Left cardiac atrium (tissue), 4 donors: ENCODE measurements around the gene CLDN9. TPM values are rescaled to one million over a fixed set of nuclear protein-coding genes. Genes with fewer than 3 reads are reported as not detected.
A peak's percentile ranks its signal among the peaks of the same experiment; 100 is the strongest.

Source experiments
- ATAC-seq, 2 donors: fragments of 200-7000 bp; cut with Tn5 transposase; one replicate each; pipeline ENCODE4 v1.9.1; 2020; ENCODE audit warnings: mild to moderate bottlenecking in 2 of 2, moderate library complexity in 2 of 2
- DNase-seq: peaks from one replicate; pipeline ENCODE4 v3.0.0-alpha.2; 2020
- intact Hi-C, 2 donors: fragments of 100-400 bp; cut with DNase I; formaldehyde crosslinking; loops; one replicate each; pipeline versions ENCODE4 v1.14.1 to v1.15.1; 2022 to 2023
- long read RNA-seq: library from polyadenylated mRNA; unstranded; transcript quantifications from one replicate; pipeline ENCODE4 v2.0.0, GENCODE V29; 2021
- total RNA-seq, 2 donors: library from RNA; stranded (reverse); fragmentation: NEBNext Ultra II Directional; extraction: Animal tissue kit (Norgen Biotek cat#: 25700); gene quantifications; one replicate each; pipeline ENCODE4 v1.2.1, GENCODE V29; 2021
- donor health status: DM: no; HTN: yes; CAD: no.
- donor health status: DM: no; HTN: yes; CAD: no; lungs with severe emphysema.
- donor health status: DM: yes; HTN: yes; CAD: no.
- donor health status: Dilated cardiomyopathy.

The CLDN9 gene, protein sequence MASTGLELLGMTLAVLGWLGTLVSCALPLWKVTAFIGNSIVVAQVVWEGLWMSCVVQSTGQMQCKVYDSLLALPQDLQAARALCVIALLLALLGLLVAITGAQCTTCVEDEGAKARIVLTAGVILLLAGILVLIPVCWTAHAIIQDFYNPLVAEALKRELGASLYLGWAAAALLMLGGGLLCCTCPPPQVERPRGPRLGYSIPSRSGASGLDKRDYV
- total RNA-seq = under 1 TPM; 0.24 TPM
- long read RNA-seq = 0 reads

DNA sequence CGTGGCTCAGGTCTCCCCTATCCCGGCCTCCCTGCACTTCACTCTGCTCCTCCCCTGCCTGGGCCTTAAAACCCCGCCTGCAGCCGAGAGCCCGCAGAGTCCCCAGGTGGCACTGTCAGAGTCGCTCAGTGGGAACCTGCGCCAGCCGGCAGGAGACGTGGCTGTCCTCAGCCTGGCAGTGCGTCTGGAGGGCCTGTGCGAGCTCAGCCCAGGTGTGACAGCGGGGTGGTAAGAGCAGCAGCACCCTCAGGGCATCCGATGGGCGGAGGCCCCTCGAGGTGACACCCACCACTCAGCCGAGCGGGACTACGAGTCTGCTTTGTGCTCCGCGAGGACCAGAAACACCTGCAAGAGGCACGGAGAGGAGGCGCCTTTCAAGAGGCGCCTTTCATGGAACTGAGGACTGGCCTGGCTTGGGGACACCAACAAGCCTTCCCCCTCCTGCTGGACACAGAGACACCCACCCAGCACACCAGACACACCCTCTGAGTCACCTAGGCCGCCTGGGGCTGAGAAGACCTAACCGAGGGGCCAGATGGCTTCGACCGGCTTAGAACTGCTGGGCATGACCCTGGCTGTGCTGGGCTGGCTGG is at the start of gene CLDN9:
Gene CLDN9 (plus strand): TSS at position 96 of the 593 bp plus-strand sequence. CDS start 440 bp downstream, at position 536.
- ATAC-seq = no peak
- DNase-seq = no peak
- intact Hi-C loops = no loop called here

- DNase-seq = no peak
- no peak for ATAC-seq
- intact Hi-C loops = no loop called here
These were observed 49.5 kb upstream of the CLDN9 start for GRCh38 chr16:2963074-2963722.

- intact Hi-C loops = no loop called here
- DNase-seq (no peak), ATAC-seq (peak in 1 of 2 donors; percentile 10)
These were observed 48.8 kb upstream of the CLDN9 start, which contains the start of gene KREMEN2 for GRCh38 chr16:2963723-2964474. TSS of gene KREMEN2 (plus strand) at chr16:2964275. CDS start at chr16:2964521, 246 bp downstream.

DNA sequence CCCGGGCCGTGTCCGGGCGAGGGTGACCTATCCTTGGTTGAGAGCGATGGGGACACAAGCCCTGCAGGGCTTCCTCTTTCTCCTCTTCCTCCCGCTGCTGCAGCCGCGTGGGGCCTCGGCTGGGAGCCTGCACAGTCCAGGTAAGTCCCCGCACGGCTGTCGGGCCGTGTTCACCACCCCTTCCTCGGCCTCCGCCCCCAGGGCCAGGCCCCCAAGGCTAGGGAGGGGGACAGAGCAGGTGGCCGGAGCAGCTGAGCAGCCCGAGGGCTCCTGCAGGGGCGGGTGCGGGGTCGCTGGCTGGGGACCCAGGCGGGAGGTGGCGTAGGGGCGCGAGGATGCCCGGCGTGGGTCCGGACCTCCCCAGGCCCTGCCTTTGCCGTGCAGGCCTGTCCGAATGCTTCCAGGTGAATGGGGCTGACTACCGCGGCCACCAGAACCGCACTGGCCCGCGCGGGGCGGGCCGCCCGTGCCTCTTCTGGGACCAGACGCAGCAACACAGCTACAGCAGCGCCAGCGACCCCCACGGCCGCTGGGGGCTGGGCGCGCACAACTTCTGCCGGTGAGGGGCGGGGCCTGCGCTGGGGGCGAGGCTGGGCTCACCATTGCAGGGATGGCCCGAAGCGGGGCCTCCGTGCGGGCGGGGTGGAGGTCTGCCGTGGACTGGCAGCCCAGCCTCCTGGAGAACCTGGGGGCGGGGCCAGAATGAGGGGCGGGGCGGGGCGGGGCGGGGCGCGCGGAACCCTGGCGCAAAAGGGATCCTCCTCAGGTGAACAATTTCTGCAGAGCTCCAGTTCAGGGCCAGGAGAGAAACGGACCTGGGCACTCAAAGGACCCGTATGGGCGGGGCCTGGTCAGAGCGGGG is 48.0 kb upstream of the CLDN9 start:
- intact Hi-C loops = no loop called here
- ATAC-seq (peak in 1 of 2 donors; percentile 6), DNase-seq (no peak)

DNA sequence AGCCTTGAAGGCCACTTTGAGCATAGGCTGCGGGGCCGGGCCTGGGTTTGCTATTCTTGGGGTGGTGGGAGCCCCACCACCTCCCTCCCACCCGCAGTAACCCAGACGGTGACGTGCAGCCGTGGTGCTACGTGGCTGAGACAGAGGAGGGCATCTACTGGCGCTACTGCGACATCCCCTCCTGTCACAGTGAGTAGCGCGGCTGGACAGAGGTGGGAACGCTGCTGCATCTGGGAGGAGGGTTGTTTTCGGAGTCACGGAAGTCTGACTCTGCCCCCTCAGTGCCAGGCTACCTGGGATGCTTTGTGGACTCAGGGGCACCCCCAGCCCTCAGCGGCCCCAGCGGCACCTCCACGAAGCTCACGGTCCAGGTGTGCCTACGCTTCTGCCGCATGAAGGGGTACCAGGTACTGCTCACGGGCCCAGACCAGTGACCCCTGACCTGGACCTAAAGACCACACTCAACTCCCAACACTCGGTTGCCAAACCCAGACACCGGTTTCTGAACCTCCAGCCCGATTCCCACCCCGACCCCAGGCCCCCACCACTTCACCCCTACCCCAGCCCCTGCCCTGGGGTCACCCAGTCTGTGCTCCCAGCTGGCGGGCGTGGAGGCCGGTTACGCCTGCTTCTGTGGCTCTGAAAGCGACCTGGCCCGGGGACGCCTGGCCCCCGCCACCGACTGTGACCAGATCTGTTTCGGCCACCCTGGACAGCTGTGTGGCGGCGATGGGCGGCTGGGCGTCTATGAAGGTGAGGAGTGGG is 46.5 kb upstream of the CLDN9 start:
- ATAC-seq = no peak
- DNase-seq = no peak
- intact Hi-C loops = no loop called here

DNA sequence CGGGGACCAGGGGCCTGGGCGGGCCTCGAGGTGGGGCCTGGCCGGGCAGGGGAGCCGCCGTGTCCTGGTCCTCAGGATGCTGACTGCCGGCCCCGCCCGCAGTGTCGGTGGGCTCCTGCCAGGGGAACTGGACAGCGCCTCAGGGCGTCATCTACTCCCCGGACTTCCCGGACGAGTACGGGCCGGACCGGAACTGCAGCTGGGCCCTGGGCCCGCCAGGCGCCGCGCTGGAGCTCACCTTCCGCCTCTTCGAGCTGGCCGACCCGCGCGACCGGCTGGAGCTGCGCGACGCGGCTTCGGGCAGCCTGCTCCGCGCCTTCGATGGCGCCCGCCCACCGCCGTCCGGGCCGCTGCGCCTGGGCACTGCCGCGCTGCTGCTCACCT is 45.9 kb upstream of the CLDN9 start:
- no peak for DNase-seq
- intact Hi-C loops = no loop called here
- no peak for ATAC-seq

- DNase-seq (no peak), ATAC-seq (no peak)
- intact Hi-C loops = no loop called here
These were observed 45.5 kb upstream of the CLDN9 start for GRCh38 chr16:2967211-2967631.

DNA sequence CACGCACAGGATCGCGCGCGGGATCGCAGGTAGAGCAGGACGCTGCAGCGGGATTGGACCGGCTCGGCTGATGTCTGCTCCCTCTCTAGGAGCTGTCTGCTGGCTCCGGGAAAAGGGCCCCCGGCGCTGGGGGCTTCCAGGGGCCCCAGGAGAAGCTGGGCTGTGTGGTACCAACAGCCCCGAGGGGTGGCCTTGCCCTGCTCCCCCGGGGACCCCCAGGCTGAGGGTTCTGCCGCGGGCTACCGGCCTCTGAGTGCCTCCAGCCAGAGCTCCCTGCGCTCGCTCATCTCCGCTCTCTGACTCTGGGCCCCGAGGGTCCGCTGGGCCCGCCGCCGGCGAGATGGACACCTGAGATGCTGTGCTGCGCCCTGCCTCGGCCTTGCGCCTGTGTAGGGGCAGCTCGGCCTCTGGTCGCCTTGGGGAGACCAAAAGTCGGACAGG is 45.0 kb upstream of the CLDN9 start:
- intact Hi-C loops = no loop called here
- no peak for ATAC-seq
- no peak for DNase-seq

GRCh38 chr16:2968368-2968737 is 44.4 kb upstream of the CLDN9 start:
- intact Hi-C loops = no loop called here
- ATAC-seq (no peak), DNase-seq (no peak)

DNA sequence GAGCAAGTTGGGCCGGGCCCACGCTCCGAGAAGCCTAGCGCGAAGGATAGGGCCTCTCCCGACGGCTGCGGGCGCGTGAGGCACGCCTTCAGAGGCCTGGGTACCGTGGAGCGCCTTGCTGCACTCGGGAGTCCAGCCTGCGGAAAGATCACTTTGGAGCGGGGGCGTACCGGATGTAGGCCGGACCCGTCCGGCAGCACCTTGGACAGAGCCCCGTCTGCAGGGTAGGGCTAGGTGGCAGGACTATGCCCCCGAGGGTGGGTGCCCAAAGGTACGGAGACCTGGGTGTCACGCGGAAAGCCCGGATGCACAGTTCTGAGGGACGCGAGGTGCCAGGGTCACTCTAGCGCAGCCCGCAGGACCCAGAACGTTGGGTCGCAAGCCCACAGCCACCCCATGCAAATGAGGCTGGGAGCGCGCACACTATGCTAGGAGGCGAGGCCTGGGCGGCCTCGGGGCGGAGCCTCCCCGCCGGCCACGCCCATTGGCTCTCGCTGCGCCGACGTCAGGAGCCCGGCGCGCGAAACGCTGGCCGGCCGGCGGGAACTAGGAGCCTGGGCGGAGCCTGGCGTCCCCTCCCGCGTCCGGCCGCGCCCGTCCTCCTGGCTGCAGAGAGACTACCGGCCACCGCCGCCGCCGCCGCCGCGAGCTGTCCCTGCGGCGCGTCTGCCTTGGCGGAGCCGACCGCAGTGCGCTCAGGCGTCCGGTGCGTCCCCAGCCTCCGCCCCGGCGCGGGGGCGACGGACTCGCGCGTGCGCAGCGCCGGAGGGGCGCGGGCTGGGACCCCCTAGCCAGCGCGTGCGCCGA is 43.8 kb upstream of the CLDN9 start, which contains the start of gene PAQR4:
Gene PAQR4 (plus strand): TSS at position 611 of the 807 bp plus-strand sequence. CDS start 327 bp downstream, outside the sequence.
- peak; percentile 90 for DNase-seq
- ATAC-seq = peak; percentile 91
- intact Hi-C loops = no loop called here

DNA sequence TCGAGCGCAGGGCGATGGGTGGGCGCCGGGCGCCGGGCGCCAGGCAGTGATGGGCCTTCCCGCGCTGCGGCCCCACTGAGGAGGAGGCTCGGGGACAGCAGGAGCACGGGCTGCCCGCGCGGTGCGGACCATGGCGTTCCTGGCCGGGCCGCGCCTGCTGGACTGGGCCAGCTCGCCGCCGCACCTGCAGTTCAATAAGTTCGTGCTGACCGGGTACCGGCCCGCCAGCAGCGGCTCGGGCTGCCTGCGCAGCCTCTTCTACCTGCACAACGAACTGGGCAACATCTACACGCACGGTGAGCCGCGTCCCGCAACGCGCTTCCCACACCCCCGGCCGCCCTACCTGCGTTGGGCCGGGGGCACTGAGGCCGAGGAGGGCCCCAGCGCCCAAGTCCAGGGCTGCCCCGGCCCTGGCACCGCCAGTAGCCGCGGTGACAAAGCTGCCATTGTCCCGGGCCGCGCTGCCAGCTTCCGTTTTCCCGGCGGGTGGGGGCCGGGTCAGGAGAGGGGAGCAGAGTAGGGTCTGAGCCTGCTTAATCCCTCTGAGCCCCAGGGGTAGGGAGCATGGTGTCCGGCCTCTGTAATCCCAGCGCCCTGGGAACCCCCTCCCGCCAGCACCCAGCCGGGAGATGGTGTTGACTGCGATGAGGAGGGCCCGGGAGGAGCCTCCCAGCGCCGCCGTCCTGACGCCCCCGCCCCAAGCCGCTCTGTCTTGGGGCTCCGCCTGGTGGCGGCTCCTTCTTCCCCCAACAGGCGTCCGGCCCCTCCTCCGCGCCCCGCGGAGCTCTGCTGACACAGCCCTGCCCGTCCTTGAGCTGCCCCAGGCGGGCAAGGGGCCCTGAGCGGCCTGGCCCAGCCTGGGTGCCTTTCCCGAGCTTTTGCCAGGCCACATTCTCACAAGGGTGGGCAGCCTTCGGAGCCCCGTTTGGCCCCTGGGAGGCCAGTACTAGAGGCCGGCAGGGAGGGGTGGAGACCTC is 42.9 kb upstream of the CLDN9 start:
- ATAC-seq (peak; percentile 14 to 33), DNase-seq (peak; percentile 68)
- intact Hi-C loops = no loop called here

DNA sequence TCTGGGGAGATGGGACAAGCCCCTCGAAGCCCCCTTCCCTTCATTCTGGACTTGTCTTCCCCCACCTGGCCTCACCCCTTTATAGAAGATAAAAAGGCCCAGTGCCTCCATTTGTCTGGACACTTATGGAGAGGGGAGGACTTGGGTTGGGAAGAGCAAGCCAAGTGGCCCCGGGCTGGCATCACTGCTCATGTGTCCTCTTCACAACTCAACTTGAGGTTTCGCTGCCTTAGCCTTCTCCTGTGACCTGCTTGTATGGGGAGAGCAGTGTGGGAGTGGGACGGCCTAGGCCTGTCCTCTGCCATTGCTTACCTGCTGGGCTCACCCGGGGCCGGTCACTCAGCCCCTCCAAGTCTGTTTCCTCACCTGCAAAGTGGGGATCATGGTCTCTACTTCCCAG is 42.2 kb upstream of the CLDN9 start:
- intact Hi-C loops = no loop called here
- DNase-seq (no peak), ATAC-seq (no peak)

GRCh38 chr16:2971134-2971984 is 41.4 kb upstream of the CLDN9 start:
- intact Hi-C loops = no loop called here
- no peak for DNase-seq
- ATAC-seq = no peak

DNA sequence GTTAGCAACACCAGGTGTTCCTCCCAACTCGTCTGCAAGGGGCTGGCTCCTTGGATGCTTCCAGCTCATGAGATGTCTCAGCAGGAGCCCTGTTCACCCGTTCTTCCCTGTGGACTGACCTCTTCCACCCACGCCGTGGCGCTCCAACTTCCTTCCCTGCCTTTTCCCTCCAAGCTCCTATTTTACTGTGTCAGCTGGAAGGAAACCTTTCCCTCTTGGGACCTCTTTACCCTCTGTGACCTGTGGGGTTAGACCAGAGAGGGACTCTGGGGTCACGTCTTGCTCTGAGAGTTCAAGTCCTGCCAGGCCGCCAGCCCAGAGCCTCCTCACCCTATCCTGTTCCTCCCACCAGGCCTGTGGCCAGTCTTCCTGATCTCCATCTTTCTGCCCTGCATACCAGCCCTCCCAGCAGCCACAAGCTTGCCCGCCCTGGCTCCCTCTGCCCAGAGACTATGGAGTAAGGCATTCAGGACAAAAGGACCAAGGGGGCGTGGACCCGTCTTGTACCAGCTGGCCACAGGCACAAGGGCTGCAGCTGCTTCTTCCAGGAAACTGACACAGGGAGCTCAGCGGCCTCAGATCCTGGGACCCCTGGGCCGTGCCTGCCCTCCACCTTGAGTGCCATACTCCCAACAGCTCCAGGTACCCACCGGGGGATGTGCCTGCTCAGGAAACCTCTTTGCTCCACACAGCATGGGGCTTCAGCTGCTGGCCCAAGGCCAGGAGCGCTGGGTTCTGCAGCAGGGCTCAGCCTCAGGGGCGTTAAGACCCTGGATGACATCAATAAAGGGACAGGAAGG is 40.5 kb upstream of the CLDN9 start:
- ATAC-seq (no peak), DNase-seq (no peak)
- intact Hi-C loops = no loop called here
